ENCODE measurements around the gene IL12RB2.
"Not testable (repeated sequence)": the region's sequence is repeated elsewhere in the genome, so short reads cannot be mapped to it uniquely, and the experiment has no call there.

The IL12RB2 gene

DNA sequence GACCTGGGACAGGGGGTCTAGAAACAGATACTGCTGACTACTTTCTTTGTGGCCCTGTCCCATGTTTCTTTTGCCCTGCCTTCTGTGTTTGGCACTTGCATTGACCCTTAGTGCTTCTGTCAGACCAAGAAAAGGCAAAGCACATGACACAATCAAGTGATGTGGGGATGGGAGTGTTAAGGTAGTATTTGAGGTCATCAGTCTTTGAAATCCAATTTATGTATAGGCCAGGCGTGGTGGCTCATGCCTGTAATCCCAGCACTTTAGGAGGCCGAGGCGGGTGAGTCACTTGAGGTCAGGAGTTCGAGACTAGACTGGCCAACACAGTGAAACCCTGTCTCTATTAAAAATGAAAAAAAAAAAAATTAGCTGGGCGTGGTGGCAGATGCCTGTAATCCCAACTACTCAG is 96.5 kb downstream of the IL12RB2 start:
- no peak for DNase-seq

DNA sequence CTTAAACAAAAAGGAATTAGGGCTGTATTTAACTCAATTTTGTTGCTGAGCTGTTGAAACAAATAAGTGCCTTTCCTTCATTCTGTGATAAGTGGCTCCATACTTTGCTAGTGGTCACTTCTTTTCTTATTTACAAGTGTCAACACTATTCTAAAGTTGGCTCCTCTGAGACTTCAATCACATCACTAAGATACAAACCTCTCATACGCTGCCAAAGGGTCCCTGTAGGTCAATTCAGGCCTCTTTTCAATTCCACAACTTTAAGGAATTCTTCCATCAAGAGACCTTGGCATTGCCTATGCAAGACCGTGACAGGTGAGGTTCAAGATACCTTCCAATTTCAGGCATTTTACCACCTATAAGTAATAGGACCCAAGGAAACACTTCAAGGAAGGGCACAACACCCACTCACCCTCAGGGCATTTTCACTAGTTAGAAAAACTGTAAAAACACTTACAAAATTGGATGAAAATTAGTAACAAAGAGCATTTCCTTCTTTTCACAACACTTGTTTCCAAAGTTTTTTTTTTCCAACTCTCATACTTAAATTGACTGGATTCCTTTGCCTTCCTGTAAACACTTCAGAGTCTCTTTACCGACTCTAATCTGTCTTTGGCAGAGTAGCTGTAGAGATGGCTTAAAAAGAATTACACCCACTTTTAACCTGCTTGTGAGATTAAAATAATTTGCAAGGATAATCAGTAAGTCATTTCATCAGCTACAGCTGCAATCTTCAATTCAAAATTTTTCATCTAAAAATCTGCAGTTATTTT is 98.0 kb downstream of the IL12RB2 start:
- no peak for DNase-seq

DNA sequence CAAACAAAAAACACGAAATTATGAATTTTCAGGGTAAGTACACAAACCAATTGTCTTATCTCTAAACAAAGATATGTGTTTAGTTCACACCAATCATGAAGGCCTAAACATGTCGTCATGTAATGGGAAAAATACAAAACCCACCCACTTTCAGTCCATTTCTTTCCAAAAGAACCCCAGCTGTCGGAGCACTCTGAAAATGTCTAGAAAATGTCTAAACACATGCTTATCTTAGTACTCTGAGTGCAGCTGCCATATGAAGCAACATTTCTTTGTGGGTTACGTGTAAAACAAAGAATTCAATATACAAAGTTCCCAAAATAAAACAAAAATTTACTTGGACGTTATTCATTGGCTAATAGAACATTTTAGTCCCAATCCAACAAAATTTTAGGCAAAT is 99.8 kb downstream of the IL12RB2 start:
- no peak for DNase-seq

DNA sequence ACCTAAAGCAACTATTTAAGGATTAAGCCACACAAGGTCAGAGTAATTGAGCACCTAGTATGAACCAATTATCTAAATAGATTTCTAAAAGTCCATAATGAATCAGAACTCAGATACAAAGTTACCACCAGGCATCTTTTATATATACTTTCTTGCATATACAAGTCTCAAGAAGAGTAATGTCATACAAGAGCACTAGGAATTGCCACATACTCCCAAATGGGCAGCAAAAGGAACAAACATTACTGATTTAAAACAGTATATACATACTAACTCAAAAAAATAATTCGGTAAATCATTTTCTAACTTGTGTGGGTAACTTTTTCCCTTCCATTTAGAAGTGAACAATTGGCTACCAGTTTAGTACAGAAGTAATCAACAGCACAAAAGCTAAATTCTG is 100.5 kb downstream of the IL12RB2 start:
- DNase-seq: no peak

DNA sequence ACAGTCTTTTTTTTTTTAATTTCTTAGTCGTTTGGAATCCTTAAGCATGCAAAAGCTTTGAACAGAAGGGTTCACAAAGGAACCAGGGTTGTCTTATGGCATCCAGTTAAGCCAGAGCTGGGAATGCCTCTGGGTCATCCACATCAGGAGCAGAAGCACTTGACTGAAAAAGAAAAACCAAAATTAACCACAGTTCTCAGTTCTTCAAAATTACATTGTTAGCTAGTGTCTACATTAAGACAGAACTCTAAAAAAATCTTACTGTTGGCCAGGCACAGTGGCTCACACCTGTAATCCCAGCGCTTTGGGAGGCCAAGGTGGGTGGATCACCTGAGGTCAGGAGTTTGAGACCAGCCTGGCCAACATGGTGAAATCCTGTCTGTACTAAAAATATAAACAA is 105.4 kb downstream of the IL12RB2 start:
- not testable (repeated sequence) for DNase-seq

DNA sequence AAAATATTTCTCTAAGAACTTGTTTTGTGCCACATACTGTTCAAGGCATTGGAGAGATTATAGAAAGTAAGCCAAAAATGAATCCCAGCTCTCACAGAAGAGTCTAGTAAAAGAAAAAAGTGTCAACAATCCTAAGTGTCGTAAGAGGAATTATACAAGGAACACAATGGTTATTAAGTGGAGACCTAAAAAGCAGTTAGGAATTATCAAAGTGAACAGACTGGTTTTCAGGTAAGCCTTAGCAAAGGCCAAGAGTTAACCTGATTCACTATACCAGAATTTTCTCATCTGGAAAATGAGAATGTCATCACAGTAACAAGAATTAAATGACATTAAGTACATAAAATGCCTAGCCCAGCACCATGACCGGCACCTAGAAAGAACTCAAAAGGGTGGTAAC is 106.9 kb downstream of the IL12RB2 start:
- no peak for DNase-seq

DNA sequence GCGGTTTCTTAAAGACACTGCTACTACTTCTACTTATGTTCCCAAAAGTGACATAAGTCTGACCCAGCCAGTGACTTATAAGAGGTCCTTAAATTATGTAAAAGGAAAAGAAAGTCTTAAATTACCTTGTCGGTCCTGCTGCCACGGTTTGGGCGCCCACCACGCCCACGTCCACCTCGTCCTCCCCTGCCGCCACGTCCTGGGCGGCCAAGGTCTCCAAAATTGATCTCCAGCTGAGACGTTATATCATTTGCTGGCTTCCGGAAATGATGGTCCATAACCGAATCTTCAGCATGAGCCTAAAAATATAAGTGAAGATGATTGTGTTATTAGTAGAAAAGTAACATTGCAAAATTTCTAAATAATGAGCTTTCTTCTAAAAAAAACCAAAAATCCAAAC is 107.4 kb downstream of the IL12RB2 start:
- no peak for DNase-seq

DNA sequence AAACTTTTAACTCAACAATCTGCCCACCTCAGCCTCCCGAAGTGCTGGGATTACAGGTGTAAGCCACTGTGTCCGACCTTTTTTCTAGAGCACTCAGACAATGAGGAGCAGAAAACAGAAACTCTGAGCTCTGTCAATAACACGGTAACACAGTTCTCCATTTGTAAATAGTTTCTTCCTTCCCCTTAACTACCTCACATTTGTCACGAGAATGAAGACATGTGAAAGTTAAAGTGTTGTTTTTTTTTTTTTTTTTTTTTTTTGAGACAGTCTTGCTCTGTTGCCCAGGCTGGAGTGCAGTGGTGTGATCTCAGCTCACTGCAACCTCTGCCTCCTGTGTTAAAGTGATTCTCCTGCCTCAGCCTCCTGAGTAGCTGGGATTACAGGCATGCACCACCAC is 110.1 kb downstream of the IL12RB2 start:
- not testable (repeated sequence) for DNase-seq

DNA sequence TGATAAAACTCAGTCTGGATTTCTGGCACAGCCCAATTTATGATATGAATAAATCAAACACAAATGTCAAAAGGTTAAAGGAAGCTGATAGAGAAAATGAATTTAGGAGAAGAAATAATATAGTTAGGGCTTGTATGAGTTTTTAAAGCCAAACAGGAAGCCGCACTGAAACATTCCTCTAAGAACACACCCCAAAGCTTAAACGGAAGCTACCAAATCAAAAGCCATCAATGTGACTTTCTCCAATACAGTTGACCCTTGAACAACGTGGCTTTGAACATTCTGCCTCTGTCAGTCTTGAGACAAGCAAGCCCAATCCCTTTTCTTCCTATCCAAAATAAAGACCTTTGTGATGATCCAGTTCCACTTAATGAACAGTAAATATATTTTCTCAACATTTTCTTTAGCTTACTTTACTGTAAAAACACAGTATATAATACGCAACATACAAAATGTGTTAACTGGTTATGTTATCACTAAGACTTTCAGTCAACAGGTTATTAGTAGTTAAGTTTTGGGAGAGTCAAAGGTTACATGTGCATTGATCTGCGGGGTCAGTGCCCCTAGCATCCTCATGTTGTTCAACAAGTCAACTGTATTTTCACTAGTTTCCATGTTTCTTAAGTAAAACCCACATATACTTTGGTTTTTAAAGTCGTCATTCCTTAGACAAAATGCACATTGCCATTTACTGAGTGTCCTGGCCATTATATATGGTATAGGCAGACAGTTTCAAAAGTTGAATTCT is 111.3 kb downstream of the IL12RB2 start:
- no peak for DNase-seq

DNA sequence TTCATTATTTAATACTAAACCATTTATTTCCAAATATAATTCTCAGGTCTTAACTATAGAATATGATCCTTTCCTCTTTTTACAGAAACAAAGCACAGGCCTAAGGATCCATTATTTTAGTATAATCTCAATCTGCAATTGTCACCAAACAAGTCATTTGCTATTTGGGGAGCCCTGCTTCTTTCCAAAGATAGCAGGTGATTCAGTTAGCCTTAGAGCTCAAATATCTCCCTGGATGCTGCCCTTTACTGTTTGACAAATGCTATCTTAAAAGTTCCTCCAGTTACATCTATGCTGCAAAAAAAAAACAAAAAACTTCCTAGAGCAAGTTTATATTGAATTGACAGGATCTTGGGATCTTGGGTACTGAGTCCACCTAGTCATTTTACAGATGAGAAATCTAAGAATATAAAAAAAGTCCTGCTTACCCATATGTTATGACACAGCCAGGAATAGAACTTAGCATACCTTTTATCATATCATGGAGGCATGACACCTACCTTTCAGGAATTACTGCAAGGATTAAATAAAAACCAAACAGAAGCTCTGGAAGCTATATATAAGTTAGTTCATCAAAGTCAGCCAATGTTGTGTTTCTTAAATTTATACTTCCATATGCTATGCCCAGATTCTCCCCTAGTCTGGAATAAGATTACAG is 113.3 kb downstream of the IL12RB2 start:
- DNase-seq: no peak

DNA sequence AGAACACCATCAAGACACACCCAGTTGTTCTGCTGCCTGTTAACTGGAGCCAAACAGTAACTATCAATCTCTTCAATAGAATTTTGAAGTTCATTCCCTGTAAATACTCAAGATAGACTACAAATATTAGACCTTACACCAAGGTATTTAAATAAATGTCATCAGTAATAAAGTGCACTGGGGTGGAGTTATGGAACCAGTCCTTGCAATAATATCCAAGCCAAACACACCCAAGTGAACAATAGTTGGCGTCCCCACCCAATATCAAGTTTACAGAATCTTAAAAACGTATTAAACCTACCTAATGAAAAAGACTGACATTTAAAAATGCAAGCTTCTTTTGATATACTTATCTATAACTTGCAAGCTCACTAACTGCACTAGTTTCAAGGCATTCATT is 119.8 kb downstream of the IL12RB2 start:
- no peak for DNase-seq

DNA sequence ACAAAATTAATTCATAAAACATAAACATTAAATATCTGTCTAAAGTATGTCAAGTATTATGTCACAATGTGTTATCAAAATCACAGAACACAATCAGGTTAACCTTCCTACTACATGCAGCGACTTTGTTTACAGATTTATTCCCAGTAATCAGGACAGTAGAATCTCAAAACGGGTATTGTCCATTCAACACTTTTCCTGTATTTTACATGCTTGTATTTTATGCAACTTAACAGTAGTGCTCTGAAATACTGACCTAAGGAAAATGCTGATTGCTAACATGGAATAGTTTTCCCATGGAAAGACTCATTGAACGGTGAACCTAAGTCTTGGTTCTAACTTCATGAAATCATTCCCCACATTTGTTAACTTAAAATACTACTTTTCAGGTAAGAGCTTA is 120.3 kb downstream of the IL12RB2 start:
- DNase-seq: no peak

DNA sequence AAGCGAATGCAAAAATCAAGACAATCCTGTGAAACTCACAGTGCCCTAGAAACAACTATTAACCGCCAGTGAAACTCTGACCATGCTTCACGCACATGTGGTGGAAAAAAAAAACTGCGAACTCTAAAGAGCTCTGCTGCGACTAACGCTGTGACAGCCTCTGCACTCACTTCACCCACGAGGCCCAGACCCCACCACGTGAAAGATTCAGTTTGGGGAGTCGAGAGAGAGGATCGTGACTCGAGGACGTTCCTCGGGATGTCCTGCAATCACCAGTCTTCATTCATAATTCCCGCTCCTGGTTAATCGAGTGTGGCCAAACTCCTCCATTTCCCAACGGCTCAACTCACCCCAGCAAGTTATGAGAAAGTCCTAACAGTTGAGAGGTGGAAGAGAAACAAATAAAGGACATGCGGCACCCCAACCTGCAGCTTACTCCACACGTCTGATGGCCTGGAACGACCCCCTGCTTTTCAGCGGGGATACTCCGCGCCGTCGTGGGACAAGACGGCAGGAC is 121.4 kb downstream of the IL12RB2 start:
- no peak for DNase-seq

DNA sequence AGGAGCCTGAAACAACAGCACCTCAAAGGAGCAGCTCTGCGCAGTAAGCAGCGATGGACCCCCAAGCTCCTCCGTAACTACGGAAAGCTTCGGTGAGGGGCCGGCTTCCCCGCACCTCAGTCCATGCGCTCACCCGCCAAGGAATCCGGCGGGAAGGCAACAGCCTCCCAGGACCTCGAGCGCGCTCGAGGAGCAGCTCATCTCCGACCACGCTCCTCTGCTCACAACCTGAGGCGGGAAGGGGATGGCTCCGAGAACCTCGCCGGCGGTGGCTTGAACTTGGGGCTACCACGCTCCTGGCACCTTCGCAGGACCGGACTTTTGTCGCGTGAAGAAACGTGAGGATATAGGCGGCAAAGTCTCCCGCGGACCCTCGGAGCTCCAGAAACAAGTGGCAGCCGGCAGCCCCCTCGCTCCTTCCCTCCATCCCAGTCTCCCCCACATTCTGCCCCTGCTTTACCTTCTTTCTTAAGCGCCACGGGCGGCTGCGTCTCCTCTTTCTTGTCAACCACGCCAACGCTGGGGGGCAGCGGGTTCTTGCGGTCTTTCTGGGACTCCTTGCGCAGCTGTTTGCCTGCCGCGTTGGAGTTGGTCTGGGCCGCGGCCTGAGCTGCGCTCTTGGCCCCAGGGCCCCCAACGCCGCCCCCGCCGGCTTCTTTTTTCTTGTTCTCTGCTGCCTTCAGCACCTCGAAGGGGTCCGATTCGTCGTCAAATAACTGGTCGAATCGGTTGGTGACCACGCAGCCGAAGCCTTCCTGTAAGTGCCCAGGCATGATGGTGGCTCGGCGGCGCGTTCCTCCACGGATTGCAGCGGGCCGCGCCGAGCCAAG is 122.1 kb downstream of the IL12RB2 start:
- no peak for DNase-seq

DNA sequence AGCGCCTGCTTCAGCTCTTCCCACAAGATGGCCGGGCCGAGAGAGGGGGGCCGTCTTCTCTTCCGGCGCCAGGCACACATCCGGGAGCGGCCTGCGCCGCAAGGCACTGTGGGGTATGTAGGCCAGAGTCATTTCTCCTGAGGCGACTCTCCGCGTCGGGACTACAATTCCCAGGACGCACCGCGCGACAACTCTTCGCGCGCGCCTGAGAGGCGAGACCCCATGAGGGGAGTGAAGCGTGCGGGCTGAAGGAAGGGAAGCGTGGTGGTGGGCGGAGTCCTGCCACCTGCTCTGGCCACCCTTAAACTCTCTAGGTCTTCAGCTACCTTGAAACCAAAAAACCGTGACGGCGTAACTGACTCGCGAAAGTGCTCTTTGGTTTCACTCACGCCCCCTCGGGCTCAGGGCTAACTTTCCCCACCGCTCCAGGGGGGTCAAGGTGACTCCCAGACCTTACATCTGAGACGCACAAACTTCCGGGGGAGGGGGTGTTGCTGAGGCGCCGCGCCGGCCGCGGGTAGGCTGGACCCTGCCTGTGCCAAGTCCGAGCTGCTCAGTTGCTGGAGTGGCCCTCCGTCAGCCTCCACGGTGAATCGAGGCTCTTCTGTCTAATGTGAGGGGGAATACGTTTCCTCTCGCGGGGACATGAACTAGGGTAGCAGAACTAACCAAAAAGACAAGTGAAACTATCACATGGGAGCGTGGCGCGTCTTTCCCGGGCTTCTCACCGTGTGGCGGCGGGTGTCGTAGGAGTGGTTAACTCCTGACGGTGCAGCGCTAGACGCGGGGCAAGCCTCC is 122.9 kb downstream of the IL12RB2 start, which contains the start of gene SERBP1:
TSS of gene SERBP1 (minus strand) at position 45 of the 798 bp plus-strand sequence. CDS start 102 bp downstream, outside the sequence.
- peak; percentile 95 for DNase-seq

DNA sequence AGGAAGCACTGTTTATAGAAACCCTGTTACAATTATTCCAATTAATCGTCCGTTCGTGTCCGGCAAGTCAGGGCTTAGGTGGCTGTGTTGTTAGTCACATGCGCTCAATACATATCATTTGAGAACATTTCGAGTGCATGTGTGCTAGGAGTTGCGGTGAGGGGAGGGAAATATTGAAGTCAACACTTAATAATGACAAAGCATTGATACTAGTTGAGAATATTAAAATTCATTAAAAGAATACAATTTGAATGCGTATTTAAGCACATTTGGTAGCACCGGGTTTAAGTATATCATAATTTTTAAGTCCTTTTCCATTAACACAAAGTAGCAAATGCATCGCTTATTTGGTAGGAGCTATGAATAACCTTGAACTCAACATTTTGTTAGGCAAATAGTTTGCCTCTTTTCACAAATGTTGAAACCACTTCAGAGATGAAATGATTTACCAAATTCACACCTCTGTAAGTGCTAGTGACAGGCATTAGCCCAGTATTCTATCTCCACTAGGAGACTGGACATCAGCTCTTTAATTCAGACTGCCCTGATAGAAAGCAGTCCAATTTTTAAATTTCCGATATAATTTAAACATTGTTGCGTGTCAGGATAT is 123.6 kb downstream of the IL12RB2 start:
- DNase-seq: no peak

DNA sequence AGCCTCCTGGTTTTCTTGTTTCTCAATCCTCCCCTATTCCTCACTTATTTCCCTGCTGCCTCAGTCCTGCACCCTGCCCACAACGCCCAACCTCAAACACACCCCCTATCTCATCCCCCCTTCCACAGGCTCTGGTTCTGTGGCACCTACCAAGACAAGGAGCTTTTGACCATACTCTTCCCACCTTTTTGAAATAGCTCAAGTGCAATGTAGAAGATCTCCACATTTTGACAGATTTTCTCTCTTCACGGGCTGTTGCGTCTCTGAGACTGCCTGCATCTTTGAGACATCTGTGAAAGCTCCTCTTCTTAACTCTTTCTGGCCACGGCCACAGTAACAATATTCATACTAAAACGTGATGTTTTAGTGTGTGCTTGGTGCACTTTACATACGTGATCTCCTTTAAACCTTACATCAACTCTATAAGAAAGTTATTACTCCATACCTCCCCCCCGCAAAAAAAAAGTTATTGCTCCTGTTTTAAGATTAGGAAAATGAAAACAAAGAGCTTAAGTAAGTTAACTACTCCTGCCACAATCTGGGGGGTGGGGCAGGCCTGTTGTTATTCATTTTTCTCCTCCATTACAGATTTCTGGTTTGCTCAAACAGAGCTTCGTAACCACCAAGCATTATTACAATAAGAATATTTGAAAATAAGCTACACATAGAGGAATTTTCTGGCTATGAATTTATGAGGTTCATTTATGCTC is 124.4 kb downstream of the IL12RB2 start:
- DNase-seq: no peak

DNA sequence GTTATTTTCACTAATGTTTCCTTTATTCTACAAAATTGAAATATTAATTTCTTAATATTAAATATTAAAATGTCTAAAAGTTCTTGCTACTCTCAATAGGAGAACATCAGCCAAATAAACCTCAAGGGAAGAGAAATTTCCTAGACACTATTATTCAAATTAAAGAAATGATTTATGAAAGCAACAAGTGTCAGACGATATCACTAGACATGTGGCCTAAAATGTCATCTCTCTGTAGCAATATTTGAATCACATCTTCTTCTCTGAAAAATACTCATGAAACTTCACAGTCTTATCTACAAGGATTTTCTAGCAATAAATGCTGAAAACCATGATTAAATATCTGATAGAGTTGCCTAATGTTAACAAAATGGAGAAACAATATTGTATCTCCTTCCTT is 125.1 kb downstream of the IL12RB2 start:
- DNase-seq: no peak

DNA sequence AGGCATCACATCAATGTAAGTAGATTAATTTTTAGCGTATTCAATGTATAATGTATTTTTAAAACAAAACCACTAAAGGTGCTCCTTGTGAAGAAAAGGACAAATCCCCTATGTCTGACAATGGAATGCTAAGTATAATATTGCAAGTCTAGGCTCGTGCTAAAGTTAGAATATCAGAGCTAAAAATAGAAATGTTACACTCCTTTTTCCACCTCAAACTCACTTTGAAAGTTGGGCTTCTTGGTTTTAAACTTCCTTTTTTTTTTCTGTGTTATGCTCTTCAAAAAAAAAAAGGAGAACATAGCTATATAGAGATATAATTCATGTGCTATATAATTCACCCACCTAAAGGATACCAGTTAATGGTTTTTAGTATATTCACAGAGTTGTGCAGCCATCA is 126.2 kb downstream of the IL12RB2 start:
- DNase-seq: no peak

DNA sequence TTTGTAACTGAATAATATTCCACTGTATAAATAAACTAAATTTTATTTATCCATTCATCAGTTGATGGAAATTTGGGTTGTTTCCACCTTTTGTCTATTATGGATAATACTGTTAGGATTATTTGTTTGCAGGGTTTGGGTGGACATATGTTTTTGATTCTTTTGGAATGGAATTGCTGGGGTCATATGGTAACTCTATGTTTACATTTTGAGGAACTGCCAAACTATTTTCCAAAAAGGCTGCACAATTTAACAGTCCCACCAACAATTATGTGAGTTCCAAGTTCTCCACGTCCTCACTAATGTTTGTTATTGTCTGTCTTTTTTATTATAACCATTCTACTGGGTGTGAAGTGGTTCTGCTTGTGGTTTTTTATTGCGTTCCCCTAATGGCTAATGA is 126.8 kb downstream of the IL12RB2 start:
- no peak for DNase-seq

Measured in T1000 (cell line).